K562 (cell line): ENCODE data around the gene MPST. TPM values are rescaled to one million over a fixed set of nuclear protein-coding genes. Genes with fewer than 3 reads are reported as not detected.

ENCODE experiments used
- HOXB6 ChIP-seq: fragments of 250-450 bp; sonication (Bioruptor Pico); IDR thresholded peaks from 2 replicates; pipeline ENCODE4 v1.5.1; 2022; ENCODE audit warnings: mild to moderate bottlenecking, borderline replicate concordance
- MTA1 ChIP-seq: fragments of 450-650 bp; IDR thresholded peaks from 2 replicates; pipeline ENCODE4 v1.6.1; 2017; ENCODE audit warnings: borderline replicate concordance
- ZBTB40 ChIP-seq, 2 experiments: fragments of 450-650 bp in 1 of 2; sonication (generic) in 1 of 2; formaldehyde crosslinking in 1 of 2; IDR thresholded peaks; 2 replicates each; pipeline versions ENCODE4 v1.7.1 to v1.9.0; 2016 to 2022; ENCODE audit warnings: inconsistent platforms in 1 of 2, mild to moderate bottlenecking in 1 of 2, missing genetic modification reagents in 1 of 2
- polyA plus RNA-seq, 8 experiments: library from polyadenylated mRNA; depleted of rRNA in 4 of 8; stranded (reverse) in 5 of 8; unstranded in 3 of 8; fragments of >200 nt; fragmentation: Nextera tagmentation in 2 of 8; fragmentation: Illumina TruSeq in 1 of 8; extraction: Ambion mirVana in 2 of 8; extraction: Trizol in 1 of 8; gene quantifications; 2 replicates each; pipeline versions ENCODE4 v1.2.1 to v1.2.3, GENCODE V29; 2011 to 2014; ENCODE audit warnings: inconsistent platforms in 1 of 8, missing spikeins in 1 of 8
- total RNA-seq, 7 experiments: library from RNA; depleted of rRNA in 6 of 7; stranded (reverse); fragments of >200 nt in 6 of 7; fragmentation: Illumina TruSeq in 2 of 7; extraction: Trizol in 2 of 7; gene quantifications; 2 replicates each; pipeline versions ENCODE4 v1.2.1 to v1.2.3, GENCODE V29; 2011 to 2021; ENCODE audit warnings: low replicate concordance in 1 of 7

The MPST gene
- total and polyA plus RNA-seq, 9 of the 15 experiments (the other 6 are each of a cell fraction or from before 2014, with no cell fraction given), result 0.65 to 104 (median 24.3) TPM

- TF ChIP-seq ZBTB40 (IDR thresholded peaks at IDR 0.05), result no peak
- TF ChIP-seq ZBTB40 (CRISPR knock-in tag; IDR thresholded peaks at IDR 0.05), result no peak
- TF ChIP-seq HOXB6 (CRISPR knock-in tag), result no peak
- TF ChIP-seq MTA1, result no peak
- TF ChIP-seq, all 486 proteins: peak for 5
Observed at GRCh38 chr22:37014415-37014806, 5.1 kb upstream of the MPST start (continued).
